Uterus (tissue), 2 donors: ENCODE data around the gene LRRC4C.

Experiments used
- POLR2A ChIP-seq, 2 donors: fragments of 450-650 bp; IDR thresholded peaks; one replicate each; pipeline ENCODE4 v1.6.1; 2016; ENCODE audit warnings: antibody characterized with exemption in 2 of 2, mild to moderate bottlenecking in 1 of 2, moderate library complexity in 1 of 2
- TF ChIP-seq, protein P1 (sequence below), 4 experiments: fragments of 200-600 bp in 2 of 4; fragments of 450-650 bp in 2 of 4; sonication (generic) in 2 of 4; IDR thresholded peaks; one replicate each; pipeline ENCODE4 v1.5.1; 2016 to 2019; ENCODE audit warnings: antibody characterized with exemption in 4 of 4, mild to moderate bottlenecking in 2 of 4, moderate library complexity in 1 of 4

DNA sequence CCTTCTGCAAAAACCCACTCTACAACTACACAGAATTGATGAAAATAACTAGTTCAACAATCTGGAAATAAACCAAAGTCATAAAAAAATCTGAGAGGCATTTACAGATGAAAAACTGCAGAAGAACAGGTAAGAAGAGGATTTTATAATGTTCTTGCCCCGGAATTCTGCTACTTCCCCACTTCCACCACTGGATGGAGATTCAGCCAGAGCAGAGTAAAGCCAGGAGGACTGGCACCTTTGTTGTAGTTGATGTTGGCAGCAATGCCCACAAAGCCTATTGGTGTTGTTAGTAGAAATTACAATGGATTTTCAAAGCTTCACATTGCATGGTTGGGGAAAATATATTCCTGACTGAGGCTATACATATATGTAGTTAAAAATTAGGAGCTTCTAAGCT is 640.2 kb downstream of the LRRC4C start:
- TF ChIP-seq, protein P1, sequence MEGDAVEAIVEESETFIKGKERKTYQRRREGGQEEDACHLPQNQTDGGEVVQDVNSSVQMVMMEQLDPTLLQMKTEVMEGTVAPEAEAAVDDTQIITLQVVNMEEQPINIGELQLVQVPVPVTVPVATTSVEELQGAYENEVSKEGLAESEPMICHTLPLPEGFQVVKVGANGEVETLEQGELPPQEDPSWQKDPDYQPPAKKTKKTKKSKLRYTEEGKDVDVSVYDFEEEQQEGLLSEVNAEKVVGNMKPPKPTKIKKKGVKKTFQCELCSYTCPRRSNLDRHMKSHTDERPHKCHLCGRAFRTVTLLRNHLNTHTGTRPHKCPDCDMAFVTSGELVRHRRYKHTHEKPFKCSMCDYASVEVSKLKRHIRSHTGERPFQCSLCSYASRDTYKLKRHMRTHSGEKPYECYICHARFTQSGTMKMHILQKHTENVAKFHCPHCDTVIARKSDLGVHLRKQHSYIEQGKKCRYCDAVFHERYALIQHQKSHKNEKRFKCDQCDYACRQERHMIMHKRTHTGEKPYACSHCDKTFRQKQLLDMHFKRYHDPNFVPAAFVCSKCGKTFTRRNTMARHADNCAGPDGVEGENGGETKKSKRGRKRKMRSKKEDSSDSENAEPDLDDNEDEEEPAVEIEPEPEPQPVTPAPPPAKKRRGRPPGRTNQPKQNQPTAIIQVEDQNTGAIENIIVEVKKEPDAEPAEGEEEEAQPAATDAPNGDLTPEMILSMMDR (IDR thresholded peaks at IDR 0.05): no peak
- no peak for TF ChIP-seq POLR2A (IDR thresholded peaks at IDR 0.05)
